Fibroblast of skin of left quadriceps (primary cell): ENCODE measurements around the gene SRRM4.

Experiments used
- DNase-seq, 2 experiments: peaks; one replicate each; pipeline ENCODE4 v3.0.0-alpha.2; 2013; ENCODE audit warnings: low read depth in 2 of 2

SRRM4 gene

DNA sequence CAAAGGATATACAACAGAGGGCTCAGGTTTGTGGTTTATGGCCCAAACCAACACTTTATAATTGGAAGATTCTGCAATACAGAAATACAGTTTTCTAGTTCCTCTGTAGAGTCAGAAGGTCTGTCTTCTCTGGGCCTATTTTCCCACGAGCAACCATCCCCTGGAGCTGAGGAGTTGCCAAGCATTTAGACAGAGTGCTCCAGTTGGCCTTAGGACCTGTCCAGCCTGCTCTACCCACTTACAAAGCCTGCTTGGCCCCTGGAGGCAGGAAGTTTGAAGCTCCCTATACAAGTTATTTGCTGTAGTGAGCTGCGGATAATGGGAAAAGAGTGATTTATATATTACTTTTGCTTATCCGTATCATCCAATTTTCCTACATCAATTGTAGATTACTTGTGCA lies 136.6 kb downstream of the SRRM4 start:
- no peak for DNase-seq

DNA sequence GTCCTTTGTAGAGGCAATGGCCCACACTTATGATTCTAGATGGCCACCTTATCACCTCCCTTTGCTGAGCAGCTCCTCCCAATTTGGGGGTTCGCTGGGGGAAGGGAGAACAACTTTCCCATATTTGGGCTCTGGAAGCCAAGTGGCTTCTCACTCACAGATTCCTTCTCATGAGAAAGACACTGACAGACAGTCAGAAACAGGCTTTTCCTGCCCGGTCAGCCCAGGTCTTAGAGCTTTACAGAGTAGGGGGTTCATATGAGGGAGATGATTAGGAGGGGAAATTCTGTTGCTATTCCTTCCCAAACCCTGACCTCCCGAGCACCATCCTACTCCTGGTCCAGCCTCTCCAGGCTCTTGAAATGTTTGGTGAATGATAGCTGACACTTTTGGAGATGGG lies 137.3 kb downstream of the SRRM4 start:
- no peak for DNase-seq

DNA sequence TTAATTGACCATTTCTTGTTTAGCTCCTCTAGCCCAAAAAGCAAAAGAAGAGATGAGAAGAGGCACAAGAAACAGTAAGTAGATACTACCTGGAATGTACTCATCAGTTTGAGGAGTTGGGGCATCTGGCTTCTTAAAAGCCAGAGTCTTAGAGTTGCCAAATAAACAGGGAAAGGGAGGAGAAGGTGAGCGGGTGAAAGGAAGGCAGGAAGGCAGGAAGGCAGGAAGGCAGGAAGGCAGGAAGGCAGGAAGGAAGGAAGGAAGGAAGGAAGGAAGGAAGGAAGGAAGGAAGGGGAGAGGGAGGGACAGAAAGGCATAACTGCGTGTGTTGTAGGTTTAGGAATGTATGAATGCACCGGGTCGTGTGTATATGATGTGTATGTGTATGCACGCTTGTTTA lies 140.7 kb downstream of the SRRM4 start:
- DNase-seq, result no peak

DNA sequence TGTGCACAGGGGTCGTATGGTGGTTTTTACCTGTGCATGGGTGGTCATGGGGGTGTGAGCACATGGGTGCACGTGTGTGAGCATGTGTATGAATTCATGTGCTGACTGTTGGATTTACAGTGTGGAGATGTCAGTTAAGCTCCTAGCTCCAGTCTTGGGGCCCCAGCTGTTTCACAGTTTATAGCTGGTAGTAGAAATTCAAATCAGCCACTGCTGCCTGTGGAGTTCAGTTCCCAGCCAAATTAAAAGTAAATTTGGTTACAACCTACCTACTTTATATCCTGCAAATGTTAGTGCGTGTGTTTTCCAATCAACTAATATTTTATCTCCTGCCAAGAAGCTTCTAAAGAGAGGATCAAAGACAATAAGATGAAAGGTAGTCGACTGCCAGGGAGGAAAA lies 141.4 kb downstream of the SRRM4 start:
- no peak for DNase-seq

DNA sequence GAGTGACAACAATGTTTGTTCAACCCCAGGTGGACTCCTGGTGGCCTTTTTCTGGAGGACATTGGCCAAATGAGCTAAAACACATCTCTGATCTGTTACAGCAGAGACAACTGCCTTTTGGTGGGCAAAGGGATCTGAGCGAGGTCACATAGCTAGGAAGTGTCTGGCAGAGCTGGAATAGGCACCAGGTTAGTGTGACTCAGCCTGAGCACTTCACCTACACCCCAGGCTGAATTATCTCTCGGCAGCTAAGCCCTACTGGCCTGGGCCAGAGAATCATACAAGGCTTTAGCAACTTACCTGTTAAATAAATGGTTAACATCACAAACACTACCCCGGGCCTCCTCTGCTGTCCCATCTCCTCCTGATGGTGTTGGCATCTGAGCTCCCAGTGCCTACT lies 147.2 kb downstream of the SRRM4 start:
- DNase-seq, result no peak

- no peak for DNase-seq
Observed at GRCh38 chr12:119129827-119130434, 148.6 kb downstream of the SRRM4 start.

GRCh38 chr12:119130523-119130922 lies 149.2 kb downstream of the SRRM4 start:
- DNase-seq, result no peak

- DNase-seq, result no peak
Observed at GRCh38 chr12:119134284-119135072, 153.1 kb downstream of the SRRM4 start.

DNA sequence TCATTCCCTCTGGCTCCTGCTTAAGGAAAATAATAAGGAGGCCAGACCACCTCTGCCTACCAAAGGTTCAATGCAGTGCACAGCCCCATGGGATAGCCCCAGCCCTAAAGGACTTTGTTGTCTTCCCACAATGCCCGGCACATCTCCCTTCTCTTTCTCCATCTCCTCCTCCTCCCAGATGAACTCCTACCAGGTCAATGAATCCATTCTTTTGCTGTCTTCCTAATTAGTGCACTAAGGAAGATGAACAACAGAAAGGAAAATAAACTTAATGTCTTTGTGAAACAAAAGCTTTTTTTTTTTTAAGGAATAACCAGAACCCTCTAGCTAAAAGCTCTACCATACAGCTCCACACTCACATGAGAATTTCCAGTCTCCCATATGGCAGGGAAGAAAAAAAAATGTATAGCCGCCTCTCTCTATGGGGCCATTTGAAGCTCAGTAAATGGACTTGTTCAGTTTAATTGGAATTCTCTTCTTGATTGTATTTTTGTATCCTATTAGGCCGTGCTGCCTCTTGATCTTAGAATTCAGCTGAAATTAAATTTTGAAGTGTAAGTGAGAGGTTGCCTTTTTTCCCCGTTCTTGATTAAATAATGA lies 155.6 kb downstream of the SRRM4 start:
- DNase-seq, result no peak

DNA sequence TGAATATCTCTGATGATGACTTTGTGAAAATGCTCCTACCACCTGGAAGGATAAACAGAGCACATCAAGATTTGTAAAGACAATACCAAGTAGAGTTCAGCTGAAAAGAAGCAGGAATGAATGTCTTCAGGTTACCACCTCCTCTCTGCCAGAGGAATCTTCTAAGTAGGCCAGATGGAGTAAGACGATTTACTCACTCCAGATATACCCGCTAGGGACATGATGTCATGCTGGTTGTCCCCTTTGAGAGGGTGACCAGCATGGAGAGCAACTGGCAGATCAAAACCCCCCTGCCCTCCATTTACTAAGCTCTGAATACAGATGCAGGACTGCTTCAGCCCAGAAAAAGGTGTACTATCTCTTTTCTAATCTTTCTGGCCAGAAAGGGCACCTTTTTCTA lies 158.1 kb downstream of the SRRM4 start:
- no peak for DNase-seq

GRCh38 chr12:119145367-119145766 lies 164.0 kb downstream of the SRRM4 start:
- DNase-seq, result no peak

DNA sequence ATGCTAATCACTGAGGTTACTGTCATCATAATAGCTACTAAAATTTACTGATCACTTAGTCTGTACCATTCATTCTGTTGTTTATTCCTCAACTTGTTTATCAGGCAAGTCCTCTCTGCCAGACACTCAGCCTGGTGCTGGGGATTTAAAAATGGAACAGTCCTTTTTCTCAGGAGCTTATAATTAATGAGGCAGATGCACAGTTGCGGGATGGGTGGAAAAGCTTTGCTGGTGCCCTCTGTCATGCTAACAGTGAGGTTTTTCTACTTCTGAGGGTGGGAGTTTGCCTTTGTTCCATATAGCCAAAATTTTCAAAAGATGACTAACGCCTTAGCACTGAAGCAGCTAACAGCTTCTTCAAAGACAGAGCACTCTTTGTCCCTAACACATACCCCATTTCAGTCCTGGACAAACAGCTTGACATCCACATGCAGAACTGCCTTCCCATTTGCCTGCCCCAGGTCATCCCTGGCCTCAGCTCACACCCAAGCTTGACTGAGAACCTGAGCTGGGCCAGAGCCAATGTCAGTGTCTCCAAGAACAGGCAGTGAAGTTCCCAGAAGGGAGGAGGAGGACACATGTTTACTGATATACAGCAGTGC lies 166.6 kb downstream of the SRRM4 start:
- no peak for DNase-seq

DNA sequence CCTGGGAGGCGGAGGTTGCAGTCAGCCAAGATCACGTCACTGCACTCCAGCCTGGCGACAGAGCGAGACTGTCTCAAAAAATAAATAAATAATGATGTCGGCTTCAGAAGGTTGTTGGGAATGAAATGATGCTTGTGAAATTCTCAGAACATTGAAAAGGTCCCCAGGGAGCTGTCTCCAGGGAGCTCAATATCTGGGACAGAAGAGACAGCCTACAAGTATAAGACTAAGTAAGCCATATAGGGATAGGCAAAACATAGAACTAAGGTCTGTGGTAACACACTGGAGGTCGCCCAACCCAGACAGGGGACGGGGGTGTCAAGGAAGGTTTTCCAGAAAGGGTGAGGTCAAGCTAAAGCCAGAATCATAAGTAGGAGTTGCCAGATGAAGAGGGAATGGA lies 167.9 kb downstream of the SRRM4 start:
- no peak for DNase-seq

GRCh38 chr12:119151445-119152026 lies 170.2 kb downstream of the SRRM4 start:
- DNase-seq, result no peak

GRCh38 chr12:119153477-119154434 lies 172.4 kb downstream of the SRRM4 start:
- no peak for DNase-seq

DNA sequence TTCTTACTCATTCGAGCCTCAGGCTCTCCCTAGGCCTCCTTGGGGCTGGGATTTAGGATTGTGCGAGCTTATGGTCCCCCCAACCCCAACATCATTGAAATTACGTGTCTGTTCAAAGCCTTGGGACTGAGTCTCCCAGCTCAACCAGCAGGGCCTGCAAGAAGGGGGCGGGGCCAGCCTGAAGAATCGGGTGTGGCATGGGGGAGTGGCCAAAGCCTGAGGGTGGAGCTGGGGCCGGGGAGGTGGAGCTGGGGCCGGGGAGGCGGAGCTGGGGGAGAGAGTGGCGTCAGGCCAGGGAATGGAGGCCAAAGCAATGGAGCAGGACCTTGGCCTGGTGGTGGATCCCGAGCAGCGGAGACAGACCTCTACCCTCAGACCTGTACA lies 173.1 kb downstream of the SRRM4 start:
- DNase-seq, result no peak

GRCh38 chr12:119156401-119157044 lies 175.2 kb downstream of the SRRM4 start:
- DNase-seq, result no peak

GRCh38 chr12:119157528-119157927 lies 176.2 kb downstream of the SRRM4 start:
- no peak for DNase-seq

GRCh38 chr12:119157978-119158377 lies 176.6 kb downstream of the SRRM4 start:
- DNase-seq, result no peak

DNA sequence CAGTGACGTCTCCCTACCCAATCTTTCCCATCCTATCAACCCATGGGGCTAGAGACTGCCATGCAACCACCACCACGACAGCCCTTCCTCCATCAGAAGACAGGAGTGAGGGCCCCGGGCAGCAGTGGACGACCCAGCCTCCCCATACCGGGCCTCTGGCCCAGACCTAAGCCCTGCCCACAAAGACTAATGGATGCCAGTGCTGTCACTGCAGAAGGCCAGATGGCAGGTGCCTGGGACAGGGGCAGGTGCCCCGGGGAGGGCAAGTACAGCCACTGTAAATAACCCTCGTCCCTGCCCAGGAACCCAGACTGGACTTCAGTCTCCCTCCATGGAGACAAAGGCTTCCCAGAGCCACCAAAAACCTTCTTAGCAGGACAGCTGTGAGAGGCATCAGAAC lies 177.1 kb downstream of the SRRM4 start:
- no peak for DNase-seq

- no peak for DNase-seq
Observed at GRCh38 chr12:119159844-119160243, 178.5 kb downstream of the SRRM4 start.
